Mucosa of descending colon (tissue), 3 donors: ENCODE results near the gene PIM1. TPM values are rescaled to one million over a fixed set of nuclear protein-coding genes. Genes with fewer than 3 reads are reported as not detected.

Experiments used
- ATAC-seq: fragments of 200-7000 bp; cut with Tn5 transposase; one replicate; pipeline ENCODE4 v1.9.1; 2020; ENCODE audit warnings: mild to moderate bottlenecking, moderate library complexity
- DNase-seq, 3 donors: peaks; one replicate each; pipeline ENCODE4 v3.0.0-alpha.2; 2020
- H3K36me3 ChIP-seq: fragments of 200-600 bp; one replicate; pipeline ENCODE4 v1.8.0; 2021; ENCODE audit warnings: low read depth, mild to moderate bottlenecking
- H3K4me1 ChIP-seq: fragments of 200-600 bp; one replicate; pipeline ENCODE4 v1.8.0; 2021; ENCODE audit warnings: low read depth, mild to moderate bottlenecking
- H3K4me3 ChIP-seq: fragments of 200-600 bp; one replicate; pipeline ENCODE4 v1.8.0; 2021; ENCODE audit warnings: mild to moderate bottlenecking
- H3K9me3 ChIP-seq: fragments of 200-600 bp; one replicate; pipeline ENCODE4 v1.8.0; 2021; ENCODE audit warnings: mild to moderate bottlenecking
- CTCF ChIP-seq: fragments of 200-600 bp; IDR thresholded peaks from one replicate; pipeline ENCODE4 v1.8.0; 2022; ENCODE audit warnings: antibody characterized with exemption, mild to moderate bottlenecking
- intact Hi-C, 2 donors: fragments of 100-400 bp; cut with DNase I in 1 of 2; cut with micrococcal nuclease in 1 of 2; formaldehyde crosslinking; loops; one replicate each; pipeline versions ENCODE4 v1.11.0 to v1.11.1; 2022; cut with DNase I, micrococcal nuclease
- total RNA-seq, 3 donors: library from RNA; stranded (reverse); fragmentation: NEBNext Ultra II Directional in 2 of 3; extraction: Animal tissue kit (Norgen Biotek cat#: 25700) in 2 of 3; gene quantifications; one replicate each; pipeline versions ENCODE4 v1.2.1 to v1.2.4, GENCODE V29; 2021 to 2023
- donor health status: DM: no; HTN: no; CAD: no; lungs with moderate emphysema.
- donor health status: DM: no; HTN: no; CAD: no.
- donor health status: DM: no; HTN: yes; CAD: no.

PIM1 gene
- total RNA-seq, 3 donors from 2014 or later, result 36.9 to 84.1 (median 56.0) TPM

GRCh38 chr6:37171201-37171969 is 1.4 kb downstream of the PIM1 start:
- no peaks in the 10 kb centered on the region for H3K36me3 ChIP-seq
- intact Hi-C loops, result loop anchor here in 1 of 2 donors (5.0 kb wide), 2 partner anchors 39 to 114 kb away; no protein-coding TSS in a partner anchor
- ATAC-seq, result peak; percentile 0
- H3K4me3 ChIP-seq, result peak overlapping the region; percentile 52
- no peak for TF ChIP-seq CTCF
- H3K9me3 ChIP-seq, result no peaks in the 10 kb centered on the region
- peak; percentile 56 to 78 (median 75) for DNase-seq
- peaks cover 12% of the 10 kb centered on the region for H3K4me1 ChIP-seq

GRCh38 chr6:37171970-37172812 is 2.2 kb downstream of the PIM1 start:
- H3K4me3 ChIP-seq, result peak overlapping the region; percentile 1
- TF ChIP-seq CTCF, result peak; percentile 74
- intact Hi-C loops, result loop anchor here (1.0 to 5.0 kb wide), 3 partner anchors 40 to 121 kb away; no protein-coding TSS in a partner anchor

GRCh38 chr6:37172912-37173492 is 3.0 kb downstream of the PIM1 start:
- Histone ChIP-seq H3K9me3 (no peaks in the 10 kb centered on the region), H3K4me3 (no peak overlapping the region), H3K4me1 (peaks cover 12% of the 10 kb centered on the region), H3K36me3 (no peaks in the 10 kb centered on the region)
- ATAC-seq, result no peak
- TF ChIP-seq CTCF, result no peak
- intact Hi-C loops, result loop anchor here (1.0 to 5.0 kb wide), 3 partner anchors 41 to 122 kb away; no protein-coding TSS in a partner anchor
- no peak for DNase-seq

More at GRCh38 chr6:37171970-37172812, 2.2 kb downstream of the PIM1 start:
- DNase-seq, result peak; percentile 91 to 98 (median 93)
- no peaks in the 10 kb centered on the region for H3K9me3 ChIP-seq
- peak; percentile 49 for ATAC-seq
- peaks cover 12% of the 10 kb centered on the region for H3K4me1 ChIP-seq
- no peaks in the 10 kb centered on the region for H3K36me3 ChIP-seq

- no peak for TF ChIP-seq CTCF
- H3K4me1 ChIP-seq, result peaks cover 12% of the 10 kb centered on the region
- no peak overlapping the region for H3K4me3 ChIP-seq
- no peaks in the 10 kb centered on the region for H3K36me3 ChIP-seq
- intact Hi-C loops, result loop anchor here in 1 of 2 donors (5.0 kb wide), 2 partner anchors 41 to 116 kb away; no protein-coding TSS in a partner anchor
- no peak for DNase-seq
- ATAC-seq, result no peak
- no peaks in the 10 kb centered on the region for H3K9me3 ChIP-seq
Observed at GRCh38 chr6:37173493-37174195, 3.7 kb downstream of the PIM1 start.

GRCh38 chr6:37174196-37174514 is 4.2 kb downstream of the PIM1 start:
- TF ChIP-seq CTCF, result no peak
- ATAC-seq (no peak), DNase-seq (no peak)
- peaks cover 12% of the 10 kb centered on the region for H3K4me1 ChIP-seq
- H3K4me3 ChIP-seq, result no peak overlapping the region
- intact Hi-C loops, result loop anchor here in 1 of 2 donors (5.0 kb wide), 2 partner anchors 42 to 117 kb away; no protein-coding TSS in a partner anchor
- no peaks in the 10 kb centered on the region for H3K36me3 ChIP-seq
- no peaks in the 10 kb centered on the region for H3K9me3 ChIP-seq
